Iris pigment epithelial cell (primary cell): ENCODE measurements around the gene ULBP3.
"Not testable (repeated sequence)": the region's sequence is repeated elsewhere in the genome, so short reads cannot be mapped to it uniquely, and the experiment has no call there.

ENCODE experiments used
- DNase-seq: peaks from one replicate; pipeline ENCODE4 v3.0.0-alpha.2; 2011; ENCODE audit warnings: low read depth

ULBP3 gene

GRCh38 chr6:150043096-150043495 is 25.8 kb downstream of the ULBP3 start:
- DNase-seq, result no peak

DNA sequence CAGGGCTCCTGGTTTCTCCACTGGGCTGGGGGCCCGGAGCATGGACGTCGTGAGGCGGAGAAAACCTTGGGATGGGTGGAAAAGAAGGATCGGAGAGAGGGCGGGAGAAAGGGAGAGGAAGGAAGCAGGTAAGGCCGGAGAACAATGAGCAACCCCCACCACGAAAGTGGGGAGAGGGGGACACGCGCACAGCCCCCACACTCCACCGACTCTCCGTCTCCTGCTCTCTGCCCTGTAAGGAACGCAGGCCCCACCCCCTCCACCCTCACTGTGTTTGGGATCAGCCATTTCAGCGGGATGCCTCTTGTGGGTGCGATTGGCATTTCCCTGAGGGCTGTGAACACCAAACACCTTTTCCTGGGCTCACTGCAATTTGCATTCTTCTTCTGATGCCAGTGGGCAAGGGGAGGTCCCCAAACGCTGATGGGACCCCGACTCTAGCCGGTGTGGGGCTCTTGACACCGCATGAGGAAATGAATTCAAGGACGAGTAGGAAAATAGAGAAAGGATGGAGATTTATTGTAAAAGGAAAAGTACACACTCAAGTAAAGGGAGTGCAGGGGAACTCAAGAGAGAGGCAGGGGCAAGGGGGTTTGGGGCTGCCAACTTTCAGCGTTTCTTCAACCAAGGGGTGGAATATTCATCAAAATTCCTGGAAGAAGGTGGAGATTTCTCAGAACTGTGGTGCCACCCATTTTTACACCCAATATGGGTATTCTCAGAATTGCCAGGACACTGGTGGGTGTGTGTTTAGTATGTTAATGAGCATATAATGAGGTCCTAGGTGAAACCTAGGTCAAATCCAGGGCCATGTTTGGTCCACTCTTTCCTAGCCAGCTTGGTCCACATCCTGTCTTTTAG is 30.5 kb downstream of the ULBP3 start:
- DNase-seq, result no peak

- DNase-seq, result no peak
Observed at GRCh38 chr6:150037526-150038201, 31.3 kb downstream of the ULBP3 start.

DNA sequence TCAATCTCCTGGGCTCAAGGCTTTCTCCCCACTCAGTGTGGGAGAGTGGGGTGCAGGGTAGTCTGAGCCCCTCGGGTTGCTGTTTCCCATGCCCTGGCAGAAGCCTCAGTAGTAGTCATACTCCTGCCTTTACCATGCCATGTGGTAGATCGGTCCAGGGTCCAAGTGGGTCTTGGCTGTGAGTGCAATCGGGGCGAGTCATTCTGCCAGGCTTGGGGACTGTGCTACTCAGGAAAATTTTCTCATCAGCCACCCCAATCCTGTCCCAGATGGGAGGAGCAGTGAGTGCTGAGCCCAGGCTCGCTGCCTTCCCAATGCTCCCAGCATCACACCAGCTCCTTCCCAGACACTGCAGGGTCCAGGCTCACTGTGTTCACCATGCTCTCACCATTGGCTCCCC is 32.8 kb downstream of the ULBP3 start:
- no peak for DNase-seq

- peak; percentile 18 for DNase-seq
Observed at GRCh38 chr6:150033207-150033771, 35.6 kb downstream of the ULBP3 start.

DNA sequence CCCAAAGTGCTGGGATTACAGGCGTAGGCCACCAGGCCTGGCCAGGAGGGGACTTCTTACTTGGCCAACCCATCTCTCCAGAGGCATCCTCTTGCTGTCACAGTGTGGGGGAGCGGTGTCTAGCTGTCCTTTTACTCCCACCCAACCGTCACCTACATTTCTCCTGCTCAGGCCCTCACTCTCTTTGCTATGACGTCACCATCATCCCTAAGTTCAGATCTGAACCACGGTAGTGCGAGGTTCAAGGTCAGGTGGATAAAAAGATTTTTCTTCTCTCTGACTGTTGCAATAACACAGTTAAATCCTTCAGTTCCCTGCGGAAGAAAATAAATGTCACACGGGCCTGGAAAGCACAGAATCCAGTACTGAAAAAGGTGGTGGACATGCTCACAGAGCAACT is 36.3 kb downstream of the ULBP3 start:
- DNase-seq, result no peak

GRCh38 chr6:150030611-150031010 is 38.3 kb downstream of the ULBP3 start:
- no peak for DNase-seq

GRCh38 chr6:150029749-150030148 is 39.2 kb downstream of the ULBP3 start:
- DNase-seq, result no peak

DNA sequence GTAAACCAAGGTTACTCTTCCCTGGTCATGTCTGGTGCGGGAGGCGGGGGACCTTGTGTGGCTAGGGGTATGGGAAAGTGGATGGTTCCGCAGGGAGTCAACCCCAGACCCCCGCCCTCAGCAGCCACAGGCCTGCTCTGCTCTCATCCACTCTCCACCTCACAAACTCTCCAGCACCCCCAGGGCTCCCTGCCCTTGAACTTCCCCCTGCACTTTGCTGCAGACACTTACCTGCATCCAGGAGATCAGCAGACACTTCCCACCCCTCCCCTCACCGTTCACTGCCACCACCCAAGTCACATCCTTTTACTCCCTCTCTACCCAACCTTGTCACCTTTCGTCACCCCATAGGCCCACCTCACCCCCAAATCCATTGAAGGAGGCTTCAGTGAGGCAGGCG is 39.6 kb downstream of the ULBP3 start:
- DNase-seq, result no peak

GRCh38 chr6:150028799-150029198 is 40.1 kb downstream of the ULBP3 start:
- DNase-seq, result no peak

GRCh38 chr6:150027806-150028565 is 40.9 kb downstream of the ULBP3 start:
- no peak for DNase-seq

GRCh38 chr6:150026976-150027805 is 41.7 kb downstream of the ULBP3 start:
- no peak for DNase-seq

DNA sequence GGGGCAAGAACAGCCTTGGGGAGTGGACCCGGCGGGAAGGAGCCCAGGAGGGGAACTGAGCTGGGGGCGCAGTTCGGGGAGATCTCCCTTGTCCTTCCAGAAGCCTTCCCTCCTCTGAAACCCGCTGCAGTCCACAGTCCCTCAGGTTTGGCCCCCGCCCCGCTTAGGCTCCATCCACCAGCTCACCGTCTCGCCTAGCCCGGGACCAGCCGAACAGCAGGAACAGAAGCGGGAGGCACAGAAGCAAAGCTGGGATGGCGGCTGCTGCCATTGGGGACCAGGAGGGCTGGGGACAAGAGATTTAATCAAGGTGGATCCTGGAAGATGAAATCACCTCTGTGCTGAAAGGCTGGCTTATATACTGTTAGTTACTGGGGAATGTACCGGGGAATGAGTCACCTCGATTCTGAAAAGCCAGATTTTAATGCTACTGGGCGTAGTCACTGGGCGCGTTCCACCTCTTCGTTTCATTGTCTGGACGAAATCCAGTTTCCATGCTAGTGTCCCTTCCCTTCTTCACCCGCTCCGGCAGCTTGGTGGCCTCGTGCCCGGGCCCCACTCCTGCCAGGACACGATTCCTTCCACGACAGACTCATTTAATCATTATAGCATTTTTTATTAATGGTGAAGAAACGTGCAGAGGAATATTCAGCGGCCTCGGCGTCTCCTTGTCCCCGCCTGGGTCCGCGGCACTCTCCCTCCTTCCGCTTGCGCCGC is 43.6 kb downstream of the ULBP3 start, which contains the start of gene RAET1L:
Gene RAET1L (minus strand): TSS at position 332 of the 717 bp plus-strand sequence. CDS start 61 bp downstream, at position 271.
- DNase-seq, result peak; percentile 67

DNA sequence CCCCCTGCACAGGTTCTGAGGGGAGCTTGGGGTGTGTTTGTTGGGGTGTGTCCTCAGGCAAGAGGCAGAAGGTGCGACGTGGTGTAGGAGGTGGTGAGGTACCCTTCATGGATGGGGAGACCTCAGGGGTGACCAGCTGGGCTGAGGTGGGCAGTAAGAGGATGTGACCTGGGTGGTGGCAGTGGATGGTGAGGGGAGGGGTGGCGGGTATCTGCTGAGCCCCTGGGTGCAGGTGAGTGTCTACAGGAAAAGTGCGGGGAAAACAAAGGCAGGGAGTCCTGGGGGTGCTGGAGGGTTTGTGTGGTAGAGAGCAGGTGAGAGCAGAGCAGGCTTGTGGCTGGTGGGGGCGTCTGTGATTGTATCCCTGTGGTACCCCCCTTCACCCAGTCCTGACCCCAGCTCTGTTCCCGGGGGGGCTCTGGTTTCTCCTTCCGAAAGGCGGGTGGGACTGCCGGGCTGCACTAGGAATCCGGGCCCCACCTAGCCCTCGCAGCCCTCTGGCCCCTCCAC is 44.2 kb downstream of the ULBP3 start:
- DNase-seq, result no peak

GRCh38 chr6:150024021-150024420 is 44.9 kb downstream of the ULBP3 start:
- DNase-seq, result not testable (repeated sequence)

DNA sequence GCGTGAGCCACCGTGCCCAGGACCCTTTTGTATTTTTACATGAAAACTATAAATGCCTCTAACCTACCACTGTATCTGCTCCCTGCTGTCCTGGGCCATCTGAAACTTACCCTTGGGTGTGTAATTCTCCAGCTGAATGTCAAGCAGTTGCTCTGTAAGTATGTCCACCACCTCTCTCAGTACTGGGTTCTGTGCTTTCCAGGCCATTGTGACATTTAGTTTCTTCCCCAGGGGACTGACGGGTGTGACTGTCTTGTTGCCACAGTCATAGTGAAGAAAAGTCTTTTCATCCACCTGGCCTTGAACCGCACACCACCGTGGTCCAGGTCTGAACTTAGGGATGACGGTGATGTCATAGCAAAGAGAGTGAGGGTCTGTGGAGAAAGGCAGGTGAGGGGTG is 47.1 kb downstream of the ULBP3 start:
- DNase-seq, result not testable (repeated sequence)

GRCh38 chr6:150018846-150019580 is 49.9 kb downstream of the ULBP3 start:
- no peak for DNase-seq

GRCh38 chr6:150017186-150017521 is 51.8 kb downstream of the ULBP3 start:
- not testable (repeated sequence) for DNase-seq

DNA sequence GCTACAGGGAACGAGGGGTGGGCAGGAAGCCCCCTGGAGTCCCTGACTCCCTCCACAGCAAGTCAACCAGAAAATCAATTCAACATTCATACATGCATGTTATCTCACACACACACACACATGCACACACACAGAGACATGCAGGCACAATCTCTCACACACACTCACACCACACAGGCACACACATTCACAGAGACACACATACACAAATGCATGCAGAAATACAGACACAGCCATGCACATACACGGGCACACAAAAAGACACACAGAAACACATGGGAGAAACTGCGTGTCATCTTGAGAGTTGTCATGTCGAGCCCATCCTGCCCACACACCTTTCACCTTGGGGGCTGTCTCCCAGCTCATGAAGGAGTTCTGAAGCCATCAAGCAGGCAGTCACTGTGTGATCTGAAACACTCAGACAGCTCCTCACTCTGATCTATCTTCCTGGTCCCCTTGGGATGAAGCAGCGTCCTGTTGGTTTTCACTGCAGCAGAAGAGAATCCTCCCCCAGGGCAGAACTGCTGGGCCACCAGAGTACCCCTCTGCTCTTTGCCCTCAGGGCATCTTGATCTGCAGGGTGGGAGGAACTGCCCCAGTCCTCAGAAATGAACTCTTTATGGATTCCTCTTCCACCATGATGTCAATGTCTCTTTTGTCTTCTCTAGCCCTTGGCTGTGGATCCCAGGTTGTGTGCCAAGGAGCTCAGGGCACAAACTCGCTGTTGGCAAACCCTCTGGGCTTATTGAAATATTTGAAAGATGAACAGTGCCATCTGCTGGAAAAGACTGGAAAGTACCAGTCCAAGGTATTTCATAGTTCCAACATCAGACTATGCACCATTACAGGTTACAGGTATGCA is 52.4 kb downstream of the ULBP3 start:
- DNase-seq, result peak; percentile 48
